ENCODE data around the gene RASL11B. TPM values are rescaled to one million over a fixed set of nuclear protein-coding genes. Genes with fewer than 3 reads are reported as not detected.

The RASL11B gene
- total and polyA plus RNA-seq, 9 of the 15 experiments (the other 6 are each of a cell fraction or from before 2014, with no cell fraction given): 0.24 to 1.5 (median 0.53) TPM

GRCh38 chr4:52852041-52852440 lies 10.1 kb upstream of the RASL11B start:
- Histone ChIP-seq H3K4me1 (replicated peaks in 1 of 2; ENCODE audit: control insufficient read depth in 2 of 2, insufficient read depth in 2 of 2, low read length in 2 of 2) (no peaks in the 10 kb centered on the region; a peak in 1 of 5 replicates), H2AFZ (ENCODE audit: low read depth, low read length) (no peak overlapping the region), H3K27me3 (ENCODE audit: control insufficient read depth in 2 of 2, insufficient read depth in 2 of 2, low read length in 2 of 2) (peaks cover 4 to 14% of the 10 kb centered on the region in 2 experiments; a peak in 3 of 5 replicates), H3K9me3 (replicated peaks; ENCODE audit: control insufficient read depth, insufficient read depth, low read depth, low read length) (no peaks in the 10 kb centered on the region), H3K27ac (ENCODE audit: extremely low read depth, low read depth, low read length) (no peak overlapping the region), H4K20me1 (replicated peaks; ENCODE audit: control insufficient read depth, insufficient read depth, low read length) (no peaks in the 10 kb centered on the region), H3K79me2 (ENCODE audit: control insufficient read depth, insufficient read depth, low read length) (no peaks in the 10 kb centered on the region), H3K4me3 (no peak overlapping the region), H3K36me3 (ENCODE audit: control insufficient read depth, insufficient read depth, low read length) (no peaks in the 10 kb centered on the region), H3K9ac (ENCODE audit: insufficient read depth in 1 of 2, low read depth in 2 of 2, low read length in 2 of 2) (no peak overlapping the region), H3K4me2 (ENCODE audit: insufficient read depth, low read length) (no peak overlapping the region), H3K9me1 (ENCODE audit: control insufficient read depth, insufficient read depth, low read length) (no peaks in the 10 kb centered on the region)
- WGBS (ENCODE audit: insufficient coverage, low coverage, missing lambda C conversion rate): 13% methylated on average over 1 of the region's 1 CpG
- no TSS peak for BruUV-seq (replicated peaks)
- ChIA-PET POLR2A (no interaction called here), CTCF (ENCODE audit: low intra/inter-chr PET ratio) (no interaction called here)
- ATAC-seq: no peak
- intact Hi-C loops (cut with micrococcal nuclease): no loop called here
- TF ChIP-seq ASH1L (IDR thresholded peaks at IDR 0.05; ENCODE audit: borderline replicate concordance, low read depth, partially characterized antibody) (no peak), CREM (IDR thresholded peaks at IDR 0.05; ENCODE audit: low read depth) (no peak), POLR2G (IDR thresholded peaks at IDR 0.05; ENCODE audit: low read depth, low read length) (no peak), WHSC1 (IDR thresholded peaks at IDR 0.05; ENCODE audit: low read length) (no peak), ZKSCAN1 (IDR thresholded peaks at IDR 0.05; ENCODE audit: low read depth, low read length) (no peak)
- no peak for DNase-seq (ENCODE audit: extremely low read depth in 1 of 4, low spot score in 3 of 4)
- in situ Hi-C loops (cut with MboI): no loop called here
- FAIRE-seq: no peak

GRCh38 chr4:52852711-52853110 lies 9.4 kb upstream of the RASL11B start:
- Histone ChIP-seq H3K79me2 (ENCODE audit: control insufficient read depth, insufficient read depth, low read length) (no peaks in the 10 kb centered on the region), H3K9me3 (replicated peaks; ENCODE audit: control insufficient read depth, insufficient read depth, low read depth, low read length) (no peaks in the 10 kb centered on the region), H3K4me1 (replicated peaks in 1 of 2; ENCODE audit: control insufficient read depth in 2 of 2, insufficient read depth in 2 of 2, low read length in 2 of 2) (no peaks in the 10 kb centered on the region; a peak in 1 of 5 replicates), H3K27me3 (ENCODE audit: control insufficient read depth in 2 of 2, insufficient read depth in 2 of 2, low read length in 2 of 2) (peaks cover 4 to 14% of the 10 kb centered on the region in 2 experiments; a peak in 3 of 5 replicates), H3K36me3 (ENCODE audit: control insufficient read depth, insufficient read depth, low read length) (no peaks in the 10 kb centered on the region), H3K9ac (ENCODE audit: insufficient read depth in 1 of 2, low read depth in 2 of 2, low read length in 2 of 2) (no peak overlapping the region), H2AFZ (ENCODE audit: low read depth, low read length) (no peak overlapping the region), H3K9me1 (ENCODE audit: control insufficient read depth, insufficient read depth, low read length) (no peaks in the 10 kb centered on the region), H4K20me1 (replicated peaks; ENCODE audit: control insufficient read depth, insufficient read depth, low read length) (no peaks in the 10 kb centered on the region), H3K4me2 (ENCODE audit: insufficient read depth, low read length) (no peak overlapping the region), H3K27ac (ENCODE audit: extremely low read depth, low read depth, low read length) (no peak overlapping the region), H3K4me3 (no peak overlapping the region)
- CTCF ChIA-PET (ENCODE audit: low intra/inter-chr PET ratio): no interaction called here
- in situ Hi-C loops (cut with MboI) (no loop called here), intact Hi-C loops (cut with micrococcal nuclease) (no loop called here)
- BruUV-seq (replicated peaks): no TSS peak
- no peak for TF ChIP-seq MTF1 (CRISPR knock-in tag; IDR thresholded peaks at IDR 0.05; ENCODE audit: borderline replicate concordance)
- TF ChIP-seq GTF2B (IDR thresholded peaks at IDR 0.05; ENCODE audit: extremely low read depth, insufficient read length): no peak
- TF ChIP-seq MEF2A (IDR thresholded peaks at IDR 0.05; ENCODE audit: control insufficient read depth, low read depth, low read length): no peak
- TF ChIP-seq ARID2 (IDR thresholded peaks at IDR 0.05): no peak
- no peak for TF ChIP-seq MECOM (CRISPR knock-in tag; IDR thresholded peaks at IDR 0.05)
- no peak for TF ChIP-seq JUND (IDR thresholded peaks at IDR 0.05; ENCODE audit: borderline replicate concordance, low read depth, low read length)
- no peak for TF ChIP-seq JUND (tag; IDR thresholded peaks at IDR 0.05; ENCODE audit: borderline replicate concordance, low read depth, low read length)
- no peak for TF ChIP-seq ZNF740 (CRISPR knock-in tag; IDR thresholded peaks at IDR 0.05)
- no peak for TF ChIP-seq ZNF740 (tag; IDR thresholded peaks at IDR 0.05)
- TF ChIP-seq ZNF445 (CRISPR knock-in tag; IDR thresholded peaks at IDR 0.05; ENCODE audit: low read depth): no peak
- TF ChIP-seq DNMT1 (IDR thresholded peaks at IDR 0.05): no peak
- TF ChIP-seq ZNF699 (CRISPR knock-in tag; IDR thresholded peaks at IDR 0.05; ENCODE audit: insufficient replicate concordance): no peak
- POLR2A ChIA-PET: interaction anchor here (0.6 kb wide), 1 partner anchor 16 kb away, joined by 3 read pairs; no protein-coding TSS in a partner anchor
- FAIRE-seq: no peak
- 0% methylated on average over 3 of the region's 3 CpGs for WGBS (ENCODE audit: insufficient coverage, low coverage, missing lambda C conversion rate)
- no peak for DNase-seq (ENCODE audit: extremely low read depth in 1 of 4, low spot score in 3 of 4)
- ATAC-seq: no peak

All from K562 (cell line).